T follicular helper cell (primary cell): Measurements from ENCODE around the gene MOCS2.

ENCODE experiments used
- DNase-seq: peaks from one replicate; pipeline ENCODE4 v3.0.0-alpha.2; 2020; ENCODE audit warnings: low read depth

MOCS2 gene

DNA sequence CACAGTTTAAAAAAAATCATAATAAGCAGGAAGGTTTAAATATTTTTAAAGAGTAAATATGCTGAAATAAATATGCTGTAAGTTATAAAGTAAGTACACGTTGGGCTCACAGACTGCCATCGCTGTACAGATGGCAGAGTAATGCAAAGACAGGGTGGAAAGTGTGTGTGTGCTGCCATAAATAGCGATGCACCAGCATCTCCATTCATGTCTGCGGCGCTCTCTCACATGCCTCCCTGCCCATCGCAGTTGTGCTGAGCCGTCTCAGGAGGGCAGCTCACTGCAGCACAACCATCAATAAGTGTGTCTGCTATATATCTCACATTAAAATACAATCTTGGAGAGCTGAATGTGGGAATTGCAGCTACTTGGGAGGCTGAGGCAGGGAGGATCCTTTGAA lies 14.3 kb downstream of the MOCS2 start:
- DNase-seq = no peak

- no peak for DNase-seq
These were observed 17.3 kb downstream of the MOCS2 start for GRCh38 chr5:53092242-53092641.

GRCh38 chr5:53091289-53091688 lies 18.3 kb downstream of the MOCS2 start:
- DNase-seq = no peak

DNA sequence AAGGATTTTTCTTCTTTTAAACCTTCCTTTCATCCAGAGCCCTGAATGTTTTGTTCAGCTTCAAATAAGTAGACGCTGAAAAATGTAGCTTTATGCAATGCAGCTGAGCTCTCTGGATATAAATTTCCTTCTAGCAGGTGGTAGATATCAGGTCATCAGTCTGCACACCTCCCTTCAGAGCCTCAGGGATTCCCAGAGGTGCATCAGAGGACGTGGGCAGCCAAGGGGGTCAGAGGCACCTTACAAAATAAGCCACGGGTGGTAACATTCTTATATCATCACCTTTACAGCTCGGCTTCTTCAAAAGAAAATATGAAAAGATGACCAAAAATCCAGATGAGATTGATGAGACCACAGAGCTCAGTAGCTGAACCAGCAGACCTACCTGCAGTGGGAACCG lies 19.3 kb downstream of the MOCS2 start:
- DNase-seq = no peak

DNA sequence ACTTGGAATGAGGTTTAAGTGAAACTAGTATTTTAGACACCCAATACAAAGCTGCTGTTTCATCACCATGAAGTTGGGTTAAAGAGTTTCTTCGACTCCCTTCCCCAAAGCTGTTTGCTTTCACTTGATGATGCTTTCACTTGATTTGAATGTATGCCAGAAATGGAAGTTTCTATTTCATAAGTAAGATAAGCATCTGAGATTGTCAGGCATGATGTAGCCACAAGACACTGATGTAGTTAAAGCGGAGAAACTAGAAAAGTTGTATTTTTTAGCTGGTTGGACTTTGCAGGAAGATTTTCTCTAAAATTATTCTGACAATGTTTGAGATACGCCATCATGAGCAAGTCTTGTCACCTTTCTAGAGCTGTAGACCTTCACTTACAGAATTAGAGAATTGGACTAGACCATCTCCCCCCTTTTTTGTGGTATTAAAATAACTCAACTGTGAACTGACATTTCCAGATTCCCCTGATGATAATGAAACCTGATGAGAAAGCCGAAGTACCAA lies 20.0 kb downstream of the MOCS2 start:
- no peak for DNase-seq

- no peak for DNase-seq
These were observed 21.9 kb downstream of the MOCS2 start for GRCh38 chr5:53087621-53088121.

DNA sequence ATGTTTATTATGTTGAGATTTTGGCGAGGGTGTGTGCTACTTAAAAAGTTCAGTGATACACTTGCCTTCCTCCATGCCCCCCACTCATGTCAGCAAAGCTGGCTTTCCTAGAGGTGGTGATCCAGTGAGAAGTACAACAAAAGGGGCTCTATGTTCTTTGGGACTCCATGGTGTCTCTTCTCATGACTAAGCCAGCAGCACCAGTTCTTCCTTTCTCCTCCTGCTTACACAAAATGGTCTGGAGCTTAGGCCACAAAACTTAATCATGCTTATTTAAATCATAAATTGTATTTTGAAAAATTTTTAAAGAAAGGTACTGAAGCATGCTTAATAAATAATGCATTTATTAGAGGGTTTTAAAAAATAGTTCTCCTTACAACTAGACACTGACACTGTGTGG lies 22.4 kb downstream of the MOCS2 start:
- DNase-seq = no peak

- no peak for DNase-seq
These were observed 24.9 kb downstream of the MOCS2 start for GRCh38 chr5:53084546-53085255.

GRCh38 chr5:53083927-53084326 lies 25.6 kb downstream of the MOCS2 start:
- DNase-seq = no peak

GRCh38 chr5:53080271-53080670 lies 29.3 kb downstream of the MOCS2 start:
- no peak for DNase-seq

GRCh38 chr5:53076014-53076583 lies 33.5 kb downstream of the MOCS2 start:
- DNase-seq = no peak

DNA sequence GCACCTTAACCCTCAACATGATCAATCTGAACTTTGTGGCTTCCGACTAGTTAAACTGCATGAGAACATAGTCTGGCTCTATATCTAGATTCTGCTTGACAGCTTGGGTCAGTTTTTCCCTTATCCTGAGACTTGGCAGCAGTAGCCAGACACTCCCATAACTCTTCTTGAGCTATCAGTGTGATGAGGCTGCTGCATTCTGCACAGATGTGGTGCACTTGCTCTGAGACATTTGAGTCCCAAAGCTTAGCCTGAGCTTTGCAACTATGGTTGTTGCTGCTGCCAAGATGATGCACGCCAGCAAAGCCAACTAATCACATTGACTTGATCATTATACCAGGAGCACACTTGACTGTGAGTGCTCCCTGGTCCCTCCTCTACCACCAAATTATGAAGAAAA lies 36.2 kb downstream of the MOCS2 start:
- DNase-seq = no peak

DNA sequence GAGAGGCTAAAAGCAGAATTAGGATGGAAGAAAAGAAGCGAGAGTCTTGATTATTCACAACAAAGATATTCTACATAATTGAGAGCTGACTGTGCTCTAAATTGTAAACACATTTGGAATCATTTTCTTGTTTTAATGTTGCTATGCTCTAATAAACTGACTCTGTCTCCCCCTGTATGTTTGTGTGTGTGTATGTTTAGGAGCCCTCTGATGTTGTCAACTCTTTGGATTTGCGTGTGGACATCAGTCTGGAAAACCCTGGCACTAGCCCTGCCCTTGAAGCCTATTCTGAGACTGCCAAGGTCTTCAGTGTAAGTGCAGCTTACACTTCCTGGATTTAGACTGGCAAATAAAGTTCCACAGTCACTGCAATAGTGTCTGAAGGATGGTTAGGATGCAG lies 37.8 kb downstream of the MOCS2 start:
- no peak for DNase-seq

GRCh38 chr5:53071298-53071697 lies 38.3 kb downstream of the MOCS2 start:
- no peak for DNase-seq

- no peak for DNase-seq
These were observed 39.9 kb downstream of the MOCS2 start for GRCh38 chr5:53069626-53070025.

GRCh38 chr5:53068291-53068836 lies 41.2 kb downstream of the MOCS2 start:
- no peak for DNase-seq

- no peak for DNase-seq
These were observed 41.9 kb downstream of the MOCS2 start for GRCh38 chr5:53067641-53068040.

- no peak for DNase-seq
These were observed 43.5 kb downstream of the MOCS2 start for GRCh38 chr5:53066088-53066487.

DNA sequence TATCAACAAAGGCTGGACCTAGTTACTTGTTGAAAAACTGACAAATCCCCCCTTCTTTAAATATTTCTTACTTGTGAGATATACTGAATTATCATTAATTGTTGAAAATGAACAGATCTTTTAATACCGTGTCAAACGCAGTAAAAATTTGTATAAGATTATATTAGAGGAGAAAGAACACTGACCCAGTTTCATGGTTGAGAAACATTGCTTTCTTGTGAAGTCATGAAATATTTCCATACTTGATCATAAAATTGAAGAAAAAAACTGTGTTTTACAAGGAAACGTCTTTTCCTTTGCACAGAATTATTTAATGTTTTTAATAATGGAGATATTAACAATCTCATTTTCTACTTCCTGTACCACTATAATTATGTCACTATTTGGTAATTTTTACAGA lies 45.8 kb downstream of the MOCS2 start:
- no peak for DNase-seq

DNA sequence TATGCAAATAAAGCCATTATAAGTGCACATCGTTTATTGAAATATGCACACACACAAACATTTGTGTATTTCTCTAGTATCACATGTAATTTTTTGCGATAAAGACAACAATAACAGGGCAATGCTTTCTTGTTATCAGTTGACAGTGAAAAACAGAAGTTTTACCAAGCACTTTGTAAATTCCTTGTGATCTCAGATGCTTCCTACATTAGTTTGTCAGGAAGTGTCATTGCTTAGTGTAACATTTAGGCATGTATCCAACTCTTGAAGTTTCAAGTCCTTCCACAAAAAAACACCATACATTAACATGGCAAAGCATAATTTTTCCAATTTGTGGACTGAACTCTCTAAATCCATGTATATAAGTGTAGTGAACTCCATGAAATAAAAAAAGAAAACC lies 46.4 kb downstream of the MOCS2 start:
- DNase-seq = no peak

DNA sequence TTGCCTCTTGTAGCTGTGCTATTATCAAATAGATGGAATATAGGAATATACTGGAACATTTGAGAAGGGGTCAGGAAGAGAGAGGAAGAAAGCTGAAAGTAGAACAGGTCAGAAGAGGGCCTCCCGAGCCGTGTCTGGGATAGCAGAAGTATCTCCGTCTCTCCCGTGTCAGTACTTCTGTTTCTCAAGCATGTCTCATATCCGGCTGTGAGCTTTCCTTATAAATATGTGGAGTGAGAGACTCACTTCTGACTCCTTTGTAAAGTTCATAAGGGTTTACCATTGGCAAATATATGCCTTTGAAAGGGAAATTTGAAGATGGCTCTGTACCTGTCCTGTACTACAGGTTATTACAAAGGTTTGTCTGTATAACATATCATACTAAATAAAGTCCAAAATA lies 50.3 kb downstream of the MOCS2 start:
- DNase-seq = no peak

GRCh38 chr5:53055365-53055764 lies 54.2 kb downstream of the MOCS2 start:
- no peak for DNase-seq

DNA sequence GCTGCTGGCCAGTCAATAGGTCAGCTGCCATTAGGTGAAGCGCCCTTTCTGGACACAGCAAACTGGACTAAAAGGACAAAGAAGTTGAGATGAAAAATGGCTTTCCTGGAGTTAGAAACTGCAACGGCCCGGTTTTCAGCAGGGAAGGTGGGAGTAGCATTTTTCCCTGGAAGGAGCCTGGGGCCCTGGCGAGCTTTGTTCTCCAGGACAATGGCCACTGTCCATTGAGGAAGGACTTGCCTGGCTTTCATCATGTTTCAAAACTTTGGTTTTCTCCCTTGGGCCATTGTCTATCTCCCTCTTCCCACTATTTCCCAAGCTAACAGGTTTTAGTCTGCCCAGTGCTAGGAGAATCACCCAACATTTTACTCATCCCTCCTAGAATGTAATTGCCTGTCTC lies 56.2 kb downstream of the MOCS2 start:
- no peak for DNase-seq
